Measurements from ENCODE around the gene NCAM1. TPM values are rescaled to one million over a fixed set of nuclear protein-coding genes. Genes with fewer than 3 reads are reported as not detected.

The NCAM1 gene
- total RNA-seq, 2 experiments from 2014 or later, result 0.34 TPM; not detected in 1

DNA sequence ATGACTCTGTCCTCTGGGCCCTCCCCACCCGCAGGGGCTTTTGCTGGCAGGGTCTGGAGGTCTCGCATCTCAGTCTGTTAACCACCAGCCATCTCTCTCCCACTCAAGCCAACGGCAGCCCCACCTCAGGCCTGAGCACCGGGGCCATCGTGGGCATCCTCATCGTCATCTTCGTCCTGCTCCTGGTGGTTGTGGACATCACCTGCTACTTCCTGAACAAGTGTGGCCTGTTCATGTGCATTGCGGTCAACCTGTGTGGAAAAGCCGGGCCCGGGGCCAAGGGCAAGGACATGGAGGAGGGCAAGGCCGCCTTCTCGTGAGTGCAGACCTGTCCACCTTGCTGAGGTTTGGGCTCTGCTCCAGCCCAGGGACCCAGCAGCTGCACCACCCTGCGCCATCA, 308.9 kb downstream of the NCAM1 start:
- no peaks in the 10 kb centered on the region for H3K9me3 Mint-ChIP-seq
- no peak overlapping the region for H3K4me3 Mint-ChIP-seq
- Histone ChIP-seq H3K36me3 (ENCODE audit: insufficient read depth, low read length) (no peaks in the 10 kb centered on the region), H3K4me1 (ENCODE audit: insufficient read depth, low read length) (no peaks in the 10 kb centered on the region), H3K27ac (ENCODE audit: low read depth in 1 of 2, low read length in 2 of 2) (no peak overlapping the region), H3K27me3 (ENCODE audit: control insufficient read depth in 1 of 2, insufficient read depth in 2 of 2, low read length in 2 of 2) (no peaks in the 10 kb centered on the region), H3K9me3 (ENCODE audit: control insufficient read depth in 1 of 2, insufficient read depth in 1 of 2, low read length in 2 of 2) (no peaks in the 10 kb centered on the region), H3K4me3 (ENCODE audit: low read length) (no peak overlapping the region)
- intact Hi-C loops (cut with DNase I, micrococcal nuclease), result no loop called here
- TF ChIP-seq, protein P1, sequence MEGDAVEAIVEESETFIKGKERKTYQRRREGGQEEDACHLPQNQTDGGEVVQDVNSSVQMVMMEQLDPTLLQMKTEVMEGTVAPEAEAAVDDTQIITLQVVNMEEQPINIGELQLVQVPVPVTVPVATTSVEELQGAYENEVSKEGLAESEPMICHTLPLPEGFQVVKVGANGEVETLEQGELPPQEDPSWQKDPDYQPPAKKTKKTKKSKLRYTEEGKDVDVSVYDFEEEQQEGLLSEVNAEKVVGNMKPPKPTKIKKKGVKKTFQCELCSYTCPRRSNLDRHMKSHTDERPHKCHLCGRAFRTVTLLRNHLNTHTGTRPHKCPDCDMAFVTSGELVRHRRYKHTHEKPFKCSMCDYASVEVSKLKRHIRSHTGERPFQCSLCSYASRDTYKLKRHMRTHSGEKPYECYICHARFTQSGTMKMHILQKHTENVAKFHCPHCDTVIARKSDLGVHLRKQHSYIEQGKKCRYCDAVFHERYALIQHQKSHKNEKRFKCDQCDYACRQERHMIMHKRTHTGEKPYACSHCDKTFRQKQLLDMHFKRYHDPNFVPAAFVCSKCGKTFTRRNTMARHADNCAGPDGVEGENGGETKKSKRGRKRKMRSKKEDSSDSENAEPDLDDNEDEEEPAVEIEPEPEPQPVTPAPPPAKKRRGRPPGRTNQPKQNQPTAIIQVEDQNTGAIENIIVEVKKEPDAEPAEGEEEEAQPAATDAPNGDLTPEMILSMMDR (IDR thresholded peaks at IDR 0.05), result no peak
- no peaks in the 10 kb centered on the region for H3K36me3 Mint-ChIP-seq (ENCODE audit: low read depth)
- H3K4me1 Mint-ChIP-seq (ENCODE audit: low read depth), result no peaks in the 10 kb centered on the region
- no peak for DNase-seq
- H3K27me3 Mint-ChIP-seq, result peaks cover 3% of the 10 kb centered on the region
- ChIA-PET POLR2A (no interaction called here), CTCF (no interaction called here)
- H3K27ac Mint-ChIP-seq, result no peak overlapping the region
- ATAC-seq (ENCODE audit: poor library complexity), result no peak

DNA sequence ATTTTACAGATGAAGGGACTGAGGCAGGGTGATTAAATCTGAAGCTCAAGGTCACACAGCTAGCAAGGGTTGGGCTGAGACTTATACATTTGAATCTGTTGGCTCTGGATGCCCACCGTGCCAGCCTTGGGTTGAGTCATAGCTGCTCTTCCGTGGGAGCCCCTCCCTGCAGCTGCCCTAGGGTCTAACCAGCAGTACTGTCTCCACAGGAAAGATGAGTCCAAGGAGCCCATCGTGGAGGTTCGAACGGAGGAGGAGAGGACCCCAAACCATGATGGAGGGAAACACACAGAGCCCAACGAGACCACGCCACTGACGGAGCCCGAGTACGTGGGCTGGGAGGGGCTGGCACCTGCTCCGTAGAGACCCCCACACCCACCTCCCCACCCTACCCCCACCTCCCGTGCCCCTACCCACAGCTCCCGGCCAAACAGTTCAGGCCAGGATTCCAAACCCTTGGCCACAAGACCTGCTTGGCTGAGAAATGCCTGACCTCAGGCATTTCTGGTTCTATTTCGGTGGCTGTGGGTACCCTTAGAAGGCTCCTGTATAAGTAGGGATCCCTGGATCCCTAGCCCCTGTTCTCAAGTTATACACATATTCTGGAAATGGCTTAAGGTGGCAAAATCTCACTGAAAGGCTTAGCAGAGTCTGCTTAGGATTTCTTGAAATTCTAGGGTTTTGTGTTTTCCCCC, 310.5 kb downstream of the NCAM1 start:
- no peaks in the 10 kb centered on the region for H3K9me3 ChIP-seq (ENCODE audit: control insufficient read depth in 1 of 2, insufficient read depth in 1 of 2, low read length in 2 of 2)
- Mint-ChIP-seq H3K27ac (no peak overlapping the region), H3K36me3 (ENCODE audit: low read depth) (no peaks in the 10 kb centered on the region), H3K4me3 (no peak overlapping the region), H3K9me3 (no peaks in the 10 kb centered on the region), H3K27me3 (no peaks in the 10 kb centered on the region), H3K4me1 (ENCODE audit: low read depth) (no peaks in the 10 kb centered on the region)
- H3K4me1 ChIP-seq (ENCODE audit: insufficient read depth, low read length), result no peaks in the 10 kb centered on the region
- CTCF ChIA-PET, result no interaction called here
- no peaks in the 10 kb centered on the region for H3K27me3 ChIP-seq (ENCODE audit: control insufficient read depth in 1 of 2, insufficient read depth in 2 of 2, low read length in 2 of 2)
- intact Hi-C loops (cut with DNase I, micrococcal nuclease), result no loop called here
- no peak overlapping the region for H3K27ac ChIP-seq (ENCODE audit: low read depth in 1 of 2, low read length in 2 of 2)
- H3K4me3 ChIP-seq (ENCODE audit: low read length), result no peak overlapping the region
- TF ChIP-seq, protein P1 (IDR thresholded peaks at IDR 0.05), result no peak
- POLR2A ChIA-PET, result no interaction called here
- ATAC-seq (ENCODE audit: poor library complexity) (no peak), DNase-seq (no peak)
- H3K36me3 ChIP-seq (ENCODE audit: insufficient read depth, low read length), result no peaks in the 10 kb centered on the region

DNA sequence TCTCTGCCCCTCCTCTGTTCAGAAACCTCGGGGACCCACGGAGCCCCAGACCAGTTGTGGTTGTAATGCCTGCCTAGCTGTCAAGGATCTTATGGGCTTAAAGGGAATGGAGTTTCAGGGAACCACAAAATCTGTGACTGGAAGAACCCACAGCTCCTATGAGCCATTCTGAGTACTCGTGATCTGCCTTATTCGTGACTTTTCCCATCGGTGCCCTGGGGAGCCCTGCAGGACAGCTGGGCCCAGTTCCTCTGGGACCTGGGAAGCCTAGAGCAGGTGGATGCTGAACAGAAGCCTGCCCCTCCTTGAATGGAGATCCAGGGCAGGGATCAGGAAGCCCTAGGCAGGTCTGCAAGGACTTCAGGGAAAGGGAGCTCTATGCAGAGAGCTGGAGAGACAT, 311.1 kb downstream of the NCAM1 start:
- POLR2A ChIA-PET, result no interaction called here

More for the DNA sequence above, 311.1 kb downstream of the NCAM1 start:
- intact Hi-C loops (cut with DNase I, micrococcal nuclease), result no loop called here
- ATAC-seq (ENCODE audit: poor library complexity), result no peak
- Mint-ChIP-seq H3K36me3 (ENCODE audit: low read depth) (no peaks in the 10 kb centered on the region), H3K4me1 (ENCODE audit: low read depth) (no peaks in the 10 kb centered on the region), H3K27ac (no peak overlapping the region), H3K27me3 (no peaks in the 10 kb centered on the region), H3K9me3 (no peaks in the 10 kb centered on the region), H3K4me3 (no peak overlapping the region)
- TF ChIP-seq, protein P1 (IDR thresholded peaks at IDR 0.05), result no peak
- CTCF ChIA-PET, result no interaction called here
- H3K27ac ChIP-seq (ENCODE audit: low read depth in 1 of 2, low read length in 2 of 2), result no peak overlapping the region
- H3K36me3 ChIP-seq (ENCODE audit: insufficient read depth, low read length), result no peaks in the 10 kb centered on the region
- no peak for DNase-seq
- H3K4me3 ChIP-seq (ENCODE audit: low read length), result no peak overlapping the region
- no peaks in the 10 kb centered on the region for H3K27me3 ChIP-seq (ENCODE audit: control insufficient read depth in 1 of 2, insufficient read depth in 2 of 2, low read length in 2 of 2)
- H3K9me3 ChIP-seq (ENCODE audit: control insufficient read depth in 1 of 2, insufficient read depth in 1 of 2, low read length in 2 of 2), result no peaks in the 10 kb centered on the region
- no peaks in the 10 kb centered on the region for H3K4me1 ChIP-seq (ENCODE audit: insufficient read depth, low read length)
